HG03342 (cell line): ENCODE measurements around the gene LGI2.
"Not testable (repeated sequence)": the region's sequence is repeated elsewhere in the genome, so short reads cannot be mapped to it uniquely, and the experiment has no call there.

Experiments
- ATAC-seq: cut with Tn5 transposase; IDR thresholded peaks from one replicate; pipeline ENCODE4 v1.9.1; 2021; ENCODE audit warnings: mild to moderate bottlenecking, moderate library complexity; ENCODE audit not compliant: unreplicated experiment

Gene LGI2

GRCh38 chr4:25050370-25051078 lies 19.8 kb upstream of the LGI2 start:
- no peak for ATAC-seq

GRCh38 chr4:25043548-25043947 lies 12.8 kb upstream of the LGI2 start:
- no peak for ATAC-seq

- ATAC-seq = no peak
Measured at GRCh38 chr4:25033526-25033925, 2.8 kb upstream of the LGI2 start.

- ATAC-seq = no peak
Measured at GRCh38 chr4:25032126-25032525, 1.4 kb upstream of the LGI2 start.

GRCh38 chr4:25031077-25031621 lies 403 bp upstream of the LGI2 start:
- ATAC-seq = no peak

GRCh38 chr4:25029479-25030276 lies 1.1 kb downstream of the LGI2 start:
- ATAC-seq = no peak

- ATAC-seq = no peak
Measured at GRCh38 chr4:25028851-25029250, 1.9 kb downstream of the LGI2 start.

GRCh38 chr4:25022766-25023165 lies 8.0 kb downstream of the LGI2 start:
- ATAC-seq = no peak

GRCh38 chr4:25021216-25021615 lies 9.5 kb downstream of the LGI2 start:
- no peak for ATAC-seq

- no peak for ATAC-seq
Measured at GRCh38 chr4:25020236-25020635, 10.5 kb downstream of the LGI2 start.

- no peak for ATAC-seq
Measured at GRCh38 chr4:25019501-25019900, 11.2 kb downstream of the LGI2 start.

- no peak for ATAC-seq
Measured at GRCh38 chr4:25015012-25015411, 15.7 kb downstream of the LGI2 start.

GRCh38 chr4:25014662-25014983 lies 16.1 kb downstream of the LGI2 start:
- not testable (repeated sequence) for ATAC-seq

- no peak for ATAC-seq
Measured at GRCh38 chr4:25013756-25014661, 16.7 kb downstream of the LGI2 start.

- no peak for ATAC-seq
Measured at GRCh38 chr4:25012655-25013054, 18.1 kb downstream of the LGI2 start.

GRCh38 chr4:25011135-25011866 lies 19.4 kb downstream of the LGI2 start:
- ATAC-seq = no peak

GRCh38 chr4:25007598-25007997 lies 23.1 kb downstream of the LGI2 start:
- no peak for ATAC-seq

- no peak for ATAC-seq
Measured at GRCh38 chr4:25002681-25003080, 28.1 kb downstream of the LGI2 start.

GRCh38 chr4:25001509-25001908 lies 29.2 kb downstream of the LGI2 start:
- ATAC-seq = no peak

- ATAC-seq = no peak
Measured at GRCh38 chr4:25000639-25001038, 30.1 kb downstream of the LGI2 start.
